HG03025 (cell line): Measurements from ENCODE around the gene NKAIN2.
"Not testable (repeated sequence)": the region's sequence is repeated elsewhere in the genome, so short reads cannot be mapped to it uniquely, and the experiment has no call there.

Experiments used
- ATAC-seq: cut with Tn5 transposase; IDR thresholded peaks from one replicate; pipeline ENCODE4 v1.9.1; 2021; ENCODE audit warnings: mild to moderate bottlenecking, moderate library complexity; ENCODE audit not compliant: unreplicated experiment, low FRiP score

Gene NKAIN2

GRCh38 chr6:124282541-124282940, 478.9 kb downstream of the NKAIN2 start:
- no peak for ATAC-seq

GRCh38 chr6:124283486-124283885, 479.8 kb downstream of the NKAIN2 start:
- ATAC-seq: no peak

DNA sequence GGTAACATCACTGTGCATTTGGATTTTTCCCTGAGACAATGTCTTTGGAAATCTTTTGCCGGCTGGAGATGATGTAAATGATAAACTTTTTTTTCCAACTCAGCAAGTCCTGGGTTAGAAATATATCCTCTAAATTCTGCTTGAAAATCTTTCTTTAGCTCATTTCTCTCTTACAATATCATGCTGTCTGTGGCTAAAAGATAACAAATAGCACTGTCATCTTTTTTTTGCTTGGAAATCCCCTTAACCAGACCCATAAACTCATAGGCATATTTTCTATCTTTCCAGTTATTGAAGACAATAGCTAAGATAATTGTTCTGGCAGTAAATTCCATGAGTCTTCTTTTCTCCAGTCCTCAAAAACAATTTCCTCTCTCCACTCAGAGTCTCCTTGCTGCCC, 481.5 kb downstream of the NKAIN2 start:
- no peak for ATAC-seq

GRCh38 chr6:124294574-124295200, 491.0 kb downstream of the NKAIN2 start:
- ATAC-seq: no peak

GRCh38 chr6:124297507-124297906, 493.8 kb downstream of the NKAIN2 start:
- ATAC-seq: no peak

- ATAC-seq: no peak
These were observed 495.1 kb downstream of the NKAIN2 start for GRCh38 chr6:124298730-124299129.

DNA sequence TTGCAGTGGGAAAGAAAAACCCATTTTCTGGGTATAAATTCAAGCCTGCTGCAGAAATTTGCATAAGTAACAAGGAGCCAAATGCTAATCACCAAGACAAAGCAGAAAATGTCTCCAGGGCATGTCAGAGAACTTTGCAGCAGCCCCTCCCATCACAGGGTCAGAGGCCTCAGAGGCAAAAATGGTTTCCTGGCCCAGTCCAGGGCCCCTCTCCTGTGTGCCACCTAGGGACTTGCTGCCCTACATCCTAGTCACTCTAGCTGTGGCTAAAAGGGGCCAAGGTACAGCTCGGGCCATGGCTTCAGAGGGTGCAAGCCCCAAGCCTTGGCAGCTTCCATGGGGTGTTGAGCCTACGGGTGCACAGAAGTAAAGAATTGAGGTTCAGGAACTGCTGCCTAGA, 497.2 kb downstream of the NKAIN2 start:
- ATAC-seq: not testable (repeated sequence)

DNA sequence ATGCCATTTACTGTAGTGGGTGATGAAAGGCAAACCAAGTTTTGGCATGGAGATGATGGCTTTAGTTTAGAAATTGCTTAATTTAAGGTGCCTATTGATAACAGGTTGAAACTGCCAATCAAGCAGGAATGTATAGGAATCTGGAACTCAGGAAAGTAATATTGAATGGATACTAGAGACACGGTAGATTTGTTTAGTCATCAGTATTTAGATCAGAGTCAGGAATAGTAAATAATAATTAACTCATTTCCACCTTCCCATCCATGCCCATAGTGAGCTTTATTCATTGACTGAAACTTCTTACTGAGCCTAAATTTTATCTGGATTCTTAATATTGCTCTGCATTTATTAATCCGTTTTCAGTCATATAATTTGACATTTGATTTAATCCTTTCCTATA, 500.3 kb downstream of the NKAIN2 start:
- ATAC-seq: no peak

GRCh38 chr6:124310139-124310538, 506.5 kb downstream of the NKAIN2 start:
- no peak for ATAC-seq

GRCh38 chr6:124319410-124319809, 515.7 kb downstream of the NKAIN2 start:
- ATAC-seq: no peak

DNA sequence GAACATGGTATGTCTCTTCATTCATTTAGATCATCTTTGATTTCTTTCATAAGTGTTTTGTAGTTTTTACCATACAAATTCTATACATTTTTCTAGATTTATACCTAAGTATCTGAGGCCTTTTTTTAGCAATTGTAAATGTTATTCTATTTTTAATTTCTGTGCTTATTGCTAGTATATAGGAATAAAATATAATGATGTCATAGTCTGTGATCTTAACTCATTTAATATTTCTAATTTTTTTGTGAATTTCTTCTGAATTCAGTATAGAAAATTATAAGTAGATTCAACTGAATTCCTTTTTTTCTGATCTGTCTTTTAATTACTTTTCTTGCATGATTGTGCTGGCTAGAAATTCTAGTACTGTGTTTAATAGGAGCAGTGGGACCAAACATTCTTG, 520.6 kb downstream of the NKAIN2 start:
- no peak for ATAC-seq

DNA sequence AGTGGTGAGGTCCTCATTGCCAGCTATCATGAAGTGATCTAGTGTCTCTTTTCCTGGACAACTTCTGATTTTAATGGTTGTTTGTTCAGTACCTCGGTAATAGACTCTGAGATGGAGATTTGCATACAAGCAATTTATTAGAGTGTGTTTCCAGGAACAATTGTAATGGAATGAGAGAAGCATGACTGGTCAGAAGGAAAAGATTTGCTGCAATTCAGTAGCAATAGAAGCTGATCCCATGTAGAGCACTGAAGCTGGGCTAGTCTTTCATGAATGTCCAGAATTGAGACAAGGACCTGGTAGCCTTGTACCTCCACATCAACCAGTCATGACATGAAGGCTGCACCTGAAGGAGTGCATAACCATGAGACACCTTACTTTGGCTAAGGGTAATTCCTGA, 526.5 kb downstream of the NKAIN2 start:
- ATAC-seq: no peak

GRCh38 chr6:124334359-124334758, 530.7 kb downstream of the NKAIN2 start:
- ATAC-seq: no peak

DNA sequence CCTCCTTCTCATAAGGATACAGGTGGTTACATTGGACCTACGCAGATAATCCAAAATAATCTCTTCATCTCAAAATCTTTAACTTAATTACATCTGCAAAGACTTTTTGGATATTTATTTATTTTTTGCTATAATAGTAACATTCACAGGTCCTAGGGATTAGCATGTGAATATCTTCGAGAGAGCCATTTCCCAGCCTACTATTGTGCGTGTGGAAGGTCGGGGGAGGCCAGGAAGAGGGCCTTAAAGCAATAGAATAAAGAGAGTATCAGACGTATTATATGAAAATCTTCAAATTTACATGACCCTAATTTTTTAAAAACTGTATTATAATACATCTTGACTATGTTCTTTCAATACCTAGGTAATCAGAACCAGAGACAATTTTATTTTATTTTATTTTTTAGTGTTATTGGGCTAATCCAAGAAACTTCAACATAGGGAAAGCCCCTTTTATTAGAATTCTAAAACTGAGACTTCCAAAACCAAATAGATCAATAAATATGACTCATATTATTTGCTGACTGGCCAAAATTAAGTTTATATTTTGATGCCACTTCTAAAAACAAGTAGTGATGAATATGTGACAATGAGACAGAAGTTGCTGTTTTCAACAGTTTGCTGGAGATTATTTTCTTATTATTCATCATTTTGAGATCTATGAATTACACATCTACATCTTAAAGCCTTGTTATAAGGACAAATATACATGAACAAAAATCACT, 536.1 kb downstream of the NKAIN2 start:
- ATAC-seq: no peak

DNA sequence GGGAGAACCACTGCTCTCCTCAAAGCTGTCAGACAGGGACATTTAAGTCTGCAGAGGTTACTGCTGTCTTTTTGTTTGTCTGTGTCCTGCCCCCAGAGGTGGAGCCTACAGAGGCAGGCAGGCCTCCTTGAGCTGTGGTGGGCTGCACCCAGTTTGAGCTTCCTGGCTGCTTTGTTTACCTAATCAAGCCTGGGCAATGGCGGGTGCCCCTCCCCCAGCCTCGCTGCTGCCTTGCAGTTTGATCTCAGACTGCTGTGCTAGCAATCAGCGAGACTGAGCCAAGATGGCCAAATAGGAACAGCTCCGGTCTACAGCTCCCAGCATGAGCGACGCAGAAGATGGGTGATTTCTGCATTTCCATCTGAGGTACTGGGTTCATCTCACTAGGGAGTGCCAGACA, 544.7 kb downstream of the NKAIN2 start:
- not testable (repeated sequence) for ATAC-seq

DNA sequence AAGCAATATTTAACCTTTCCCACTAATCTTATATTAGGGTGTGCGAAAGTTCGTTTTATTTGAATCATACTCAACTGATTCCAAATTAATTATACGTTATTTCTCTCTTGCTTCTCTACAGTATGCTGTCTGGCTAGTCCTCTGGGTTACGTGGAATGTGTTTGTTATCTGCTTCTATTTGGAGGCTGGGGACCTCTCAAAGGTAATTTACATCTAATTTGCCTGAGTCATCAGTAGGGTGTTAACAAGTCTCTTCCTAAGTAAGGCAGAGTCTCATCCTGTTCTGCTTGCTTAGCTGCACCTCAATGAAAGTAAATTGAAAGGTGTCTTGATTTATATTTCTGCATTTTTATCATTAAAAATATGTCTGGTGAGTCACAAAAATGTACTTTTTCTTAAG, 551.5 kb downstream of the NKAIN2 start:
- no peak for ATAC-seq

- no peak for ATAC-seq
These were observed 552.7 kb downstream of the NKAIN2 start for GRCh38 chr6:124356276-124356810.

GRCh38 chr6:124356811-124357210, 553.1 kb downstream of the NKAIN2 start:
- no peak for ATAC-seq

DNA sequence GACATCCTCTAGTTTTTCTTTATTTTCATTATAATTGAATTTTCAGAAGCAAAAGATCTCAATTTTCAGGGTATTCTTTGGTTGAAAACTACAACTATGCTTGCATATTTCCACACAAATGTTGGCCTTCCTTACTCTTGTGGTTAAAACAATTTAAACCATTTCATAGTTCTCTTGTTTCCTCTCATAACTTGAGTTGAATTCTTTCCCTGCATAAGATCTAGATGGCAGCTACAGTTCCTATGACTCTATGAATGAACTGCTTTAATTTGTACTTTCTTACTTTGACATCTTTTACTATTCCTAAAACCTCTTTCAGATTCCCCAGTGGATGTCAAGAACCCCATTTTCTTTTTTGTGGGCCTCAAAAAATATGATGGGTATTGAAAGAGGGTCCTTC, 564.5 kb downstream of the NKAIN2 start:
- no peak for ATAC-seq

DNA sequence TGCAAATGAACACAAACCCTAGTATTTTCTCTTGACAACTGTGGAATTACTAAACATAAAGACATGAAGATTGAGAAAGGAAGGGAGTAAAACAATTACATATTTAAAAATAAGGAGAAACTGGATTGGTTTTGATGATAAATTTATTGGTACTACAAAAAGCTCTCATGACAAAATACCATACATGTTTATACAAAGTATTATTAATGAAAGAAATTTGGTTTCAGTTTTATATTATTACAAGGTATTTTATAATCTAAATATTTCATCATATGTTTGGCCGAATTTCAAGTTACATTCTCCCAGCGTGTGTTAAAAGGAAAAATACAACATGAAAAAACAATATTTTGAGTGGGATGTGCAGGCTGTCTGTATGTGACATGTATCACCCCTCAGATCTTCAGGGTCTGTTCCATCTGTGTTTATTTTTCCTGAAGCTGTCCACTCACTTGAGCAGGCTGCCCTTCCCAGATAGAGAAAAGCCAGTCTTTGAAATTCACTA, 568.4 kb downstream of the NKAIN2 start:
- ATAC-seq: no peak

DNA sequence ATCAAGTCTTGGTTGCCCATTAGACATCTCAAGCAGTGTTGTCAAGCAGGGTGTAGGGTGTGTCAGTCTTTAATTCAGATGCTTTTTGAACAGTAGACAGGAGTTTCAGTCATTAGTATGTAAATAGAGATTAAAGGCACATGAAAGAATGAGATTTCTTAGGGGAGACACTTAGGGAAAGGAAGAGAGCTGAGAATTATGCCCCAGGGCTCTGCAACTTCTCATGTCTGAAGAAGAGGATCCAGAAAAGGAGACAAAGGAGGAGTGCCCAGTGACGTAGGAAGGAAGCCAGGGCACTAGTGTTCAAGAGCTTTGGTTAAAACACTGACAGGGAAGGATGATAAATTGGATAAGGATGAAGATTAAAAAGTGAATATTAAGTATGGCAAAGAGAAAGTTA, 569.7 kb downstream of the NKAIN2 start:
- ATAC-seq: no peak

DNA sequence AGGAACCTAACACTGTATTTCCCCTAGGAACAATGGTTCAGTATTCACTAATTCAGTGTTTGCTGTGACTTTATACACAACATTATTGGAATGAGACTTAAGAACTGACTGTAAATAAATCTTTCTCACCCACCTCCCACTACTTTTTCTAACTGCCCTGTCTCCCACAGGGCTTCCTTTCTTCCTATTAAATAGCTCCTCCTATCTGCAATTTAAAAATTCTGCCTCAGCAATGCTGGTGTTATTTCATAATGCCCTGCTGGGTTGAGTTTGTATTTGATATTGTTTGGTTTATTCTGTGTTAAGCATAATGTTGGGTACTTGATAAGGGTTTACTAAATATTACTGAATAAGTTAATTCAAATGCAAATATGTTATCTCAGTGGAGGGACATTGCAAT, 585.5 kb downstream of the NKAIN2 start:
- no peak for ATAC-seq
